Activated CD8-positive, alpha-beta memory T cell treated with anti-CD3 and anti-CD28 coated beads for 1 hour (primary cell): Measurements from ENCODE around the gene MYO1A.
A peak's percentile ranks its signal among the peaks of the same experiment; 100 is the strongest.
"Not testable (repeated sequence)": the region's sequence is repeated elsewhere in the genome, so short reads cannot be mapped to it uniquely, and the experiment has no call there.

Experiments
- DNase-seq, 2 donors: peaks; one replicate each; pipeline ENCODE4 v3.0.0-alpha.2; 2020; ENCODE audit warnings: low read depth in 1 of 2; ENCODE audit errors: extremely low read depth in 1 of 2

The MYO1A gene

GRCh38 chr12:57019983-57020719, 29.8 kb downstream of the MYO1A start:
- no peak for DNase-seq

GRCh38 chr12:57018906-57019305, 31.0 kb downstream of the MYO1A start:
- DNase-seq, result no peak

GRCh38 chr12:57018353-57018752, 31.6 kb downstream of the MYO1A start:
- DNase-seq, result not testable (repeated sequence)

GRCh38 chr12:57016348-57016747, 33.6 kb downstream of the MYO1A start, which contains the start of gene TAC3:
TSS of gene TAC3 (minus strand) at chr12:57016529. CDS start at chr12:57015797, 732 bp downstream.
- no peak for DNase-seq

- DNase-seq, result no peak
These were observed 37.1 kb downstream of the MYO1A start for GRCh38 chr12:57012600-57013465.

GRCh38 chr12:57011438-57012424, 38.2 kb downstream of the MYO1A start:
- no peak for DNase-seq

GRCh38 chr12:57010627-57011247, 39.2 kb downstream of the MYO1A start:
- DNase-seq, result no peak

- no peak for DNase-seq
These were observed 39.8 kb downstream of the MYO1A start for GRCh38 chr12:57009949-57010626.

GRCh38 chr12:57008178-57008577, 41.8 kb downstream of the MYO1A start:
- DNase-seq, result no peak

- no peak for DNase-seq
These were observed 43.0 kb downstream of the MYO1A start for GRCh38 chr12:57006809-57007475.

- peak in 1 of 2 donors; percentile 57 for DNase-seq
These were observed 43.7 kb downstream of the MYO1A start, which contains the start of gene ZBTB39 for GRCh38 chr12:57005980-57006808. TSS of gene ZBTB39 (minus strand) at chr12:57006546. CDS start at chr12:57004917, 1,629 bp downstream.

GRCh38 chr12:57004651-57005050, 45.3 kb downstream of the MYO1A start:
- DNase-seq, result no peak

- no peak for DNase-seq
These were observed 46.5 kb downstream of the MYO1A start for GRCh38 chr12:57003395-57003794.

- peak; percentile 40 to 56 for DNase-seq
These were observed 48.5 kb downstream of the MYO1A start for GRCh38 chr12:57001448-57001906.

- DNase-seq, result no peak
These were observed 49.5 kb downstream of the MYO1A start for GRCh38 chr12:57000393-57000792.

GRCh38 chr12:56999456-56999855, 50.5 kb downstream of the MYO1A start:
- no peak for DNase-seq

- DNase-seq, result no peak
These were observed 50.9 kb downstream of the MYO1A start for GRCh38 chr12:56998981-56999380.

GRCh38 chr12:56998316-56998715, 51.6 kb downstream of the MYO1A start:
- no peak for DNase-seq
